OCI-LY7 (cell line): ENCODE measurements around the gene ITGB3.

Source experiments
- CTCF ChIP-seq: fragments of 200-600 bp; sonication (generic); conservative IDR thresholded peaks from 2 replicates; pipeline ENCODE4 v1.5.1; 2014; ENCODE audit warnings: mild to moderate bottlenecking, antibody characterized with exemption, low read length, moderate library complexity, mixed read lengths
- EZH2phosphoT487 ChIP-seq: fragments of 200-600 bp; sonication (generic); IDR thresholded peaks from 2 replicates; pipeline ENCODE4 v1.6.1; 2018; ENCODE audit warnings: low read depth, borderline replicate concordance, mild to moderate bottlenecking, mixed run types, antibody characterized with exemption, low read length, moderate library complexity, mixed read lengths

- no peak for TF ChIP-seq CTCF
- no peak for TF ChIP-seq EZH2phosphoT487
Observed at GRCh38 chr17:47289302-47289701, 35.7 kb downstream of the ITGB3 start.
